Caco-2 (cell line): ENCODE results near the gene PLK5. TPM values are rescaled to one million over a fixed set of nuclear protein-coding genes. Genes with fewer than 3 reads are reported as not detected.
"Not testable (repeated sequence)": the region's sequence is repeated elsewhere in the genome, so short reads cannot be mapped to it uniquely, and the experiment has no call there.

Experiments used
- BruUV-seq: library from RNA; stranded (reverse); fragments of 400-500 nt; replicated peaks from 2 replicates; lab custom pipeline; 2021; lab: Mats Ljungman, UMichigan
- CTCF ChIA-PET: fragments of 300-600 bp; sonication (Branson Sonifier 250); formaldehyde crosslinking; loops from one replicate; lab custom pipeline; 2022; ENCODE audit warnings: antibody characterized with exemption; lab: Charles Lee
- POLR2A ChIA-PET: fragments of 300-600 bp; sonication (Branson Sonifier 250); formaldehyde crosslinking; loops from one replicate; lab custom pipeline; 2022; ENCODE audit warnings: antibody characterized with exemption; lab: Charles Lee
- DNase-seq, 2 experiments: peaks; one replicate each; pipeline versions ENCODE4 v3.0.0 to v3.0.0-alpha.2; 2020 to 2022
- H3K27me3 ChIP-seq: replicated peaks from 2 replicates; pipeline ENCODE4 v1.6.0; 2011; ENCODE audit warnings: low read length; ENCODE audit not compliant: control insufficient read depth, insufficient read depth
- H3K36me3 ChIP-seq: 2 replicates; pipeline ENCODE4 v1.5.1; 2011; ENCODE audit warnings: low read length; ENCODE audit not compliant: control insufficient read depth, insufficient read depth
- H3K4me1 ChIP-seq: fragments of 250-450 bp; sonication (Bioruptor Pico); 2 replicates; pipeline ENCODE4 v1.5.1; 2020; ENCODE audit warnings: mild to moderate bottlenecking
- H3K4me3 ChIP-seq: 2 replicates; pipeline ENCODE4 v1.5.1; 2011; ENCODE audit warnings: low read depth, mild to moderate bottlenecking, control low read depth, low read length
- H3K9me3 ChIP-seq: fragments of 250-450 bp; sonication (Bioruptor Pico); 2 replicates; pipeline ENCODE4 v1.5.1; 2020; ENCODE audit warnings: mild to moderate bottlenecking, moderate library complexity
- H3K27ac Mint-ChIP-seq: one replicate; pipeline ENCODE4 v1.8.0; 2022; ENCODE audit warnings: mixed read lengths; ENCODE audit not compliant: unreplicated experiment
- H3K27me3 Mint-ChIP-seq: one replicate; pipeline ENCODE4 v1.8.0; 2022; ENCODE audit warnings: mixed read lengths; ENCODE audit not compliant: insufficient read depth, unreplicated experiment
- H3K36me3 Mint-ChIP-seq: one replicate; pipeline ENCODE4 v1.8.0; 2022; ENCODE audit warnings: mild to moderate bottlenecking, mixed read lengths; ENCODE audit not compliant: insufficient read depth, unreplicated experiment
- H3K4me1 Mint-ChIP-seq: one replicate; pipeline ENCODE4 v1.8.0; 2022; ENCODE audit warnings: low read depth, mixed read lengths; ENCODE audit not compliant: unreplicated experiment
- H3K4me3 Mint-ChIP-seq: one replicate; pipeline ENCODE4 v1.8.0; 2022; ENCODE audit warnings: mild to moderate bottlenecking, moderate library complexity, mixed read lengths; ENCODE audit not compliant: unreplicated experiment
- H3K9me3 Mint-ChIP-seq: one replicate; pipeline ENCODE4 v1.8.0; 2022; ENCODE audit warnings: mixed read lengths; ENCODE audit not compliant: unreplicated experiment
- CTCF ChIP-seq, 2 experiments: fragments of 200-600 bp in 1 of 2; IDR thresholded peaks; 1 replicate in 1 of 2; 2 replicates in 1 of 2; pipeline versions ENCODE4 v1.5.1 to v1.8.0; 2011 to 2022; ENCODE audit warnings: antibody characterized with exemption in 1 of 2, control low read depth in 1 of 2, inconsistent platforms in 1 of 2, low read depth in 1 of 2, low read length in 1 of 2, mild to moderate bottlenecking in 1 of 2, moderate library complexity in 1 of 2; ENCODE audit not compliant: insufficient read depth in 1 of 2, severe bottlenecking in 1 of 2, unreplicated experiment in 1 of 2
- intact Hi-C: fragments of 100-400 bp; cut with micrococcal nuclease; formaldehyde crosslinking; loops from one replicate; pipeline ENCODE4 v1.10.0; 2022; ENCODE audit not compliant: unreplicated experiment
- total RNA-seq: library from RNA; stranded (reverse); gene quantifications from 2 replicates; pipeline ENCODE4 v1.2.3, GENCODE V29; 2022

Gene PLK5
- total RNA-seq, 1 experiment from 2014 or later = not detected

- CTCF ChIA-PET = interaction anchor here (0.5 kb wide), 1 partner anchor 21 kb away, joined by 5 read pairs; no protein-coding TSS in a partner anchor
Observed at GRCh38 chr19:1534972-1535371, 11.1 kb downstream of the PLK5 start.

DNA sequence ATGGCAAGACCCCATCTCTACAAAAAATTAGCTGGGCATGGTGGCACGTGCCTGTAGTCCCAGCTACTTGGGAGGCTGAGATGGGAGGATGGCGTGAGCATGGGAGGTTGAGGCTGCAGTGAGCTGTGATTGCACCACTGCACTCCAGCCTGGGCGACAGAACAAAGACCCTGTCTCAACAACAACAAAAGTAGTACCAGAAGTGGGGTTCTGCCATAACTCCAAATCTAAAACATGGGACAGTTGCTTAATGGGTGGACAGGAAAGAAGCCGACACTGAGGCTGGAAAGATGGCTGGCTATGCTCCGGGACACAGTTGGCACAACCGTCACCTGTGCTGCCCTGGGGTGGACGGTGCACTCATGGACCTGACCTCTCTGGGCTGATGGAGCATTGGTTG is 11.8 kb downstream of the PLK5 start:
- ChIA-PET POLR2A (interaction anchor here (0.6 kb wide), 1 partner anchor 9 kb away, joined by 4 read pairs; no protein-coding TSS in a partner anchor), CTCF (interaction anchor here (0.6 kb wide), 1 partner anchor 81 kb away, joined by 5 read pairs; no protein-coding TSS in a partner anchor)
- H3K4me1 Mint-ChIP-seq, H3K27me3 Mint-ChIP-seq, intact Hi-C loops, DNase-seq, H3K4me1 ChIP-seq, H3K27me3 ChIP-seq, H3K4me3 ChIP-seq, H3K36me3 ChIP-seq, H3K9me3 ChIP-seq, BruUV-seq, H3K36me3 Mint-ChIP-seq, H3K9me3 Mint-ChIP-seq, H3K27ac Mint-ChIP-seq, H3K4me3 Mint-ChIP-seq: not testable (repeated sequence)

More at GRCh38 chr19:1534972-1535371, 11.1 kb downstream of the PLK5 start:
- Histone ChIP-seq H3K4me3 (no peak overlapping the region), H3K9me3 (no peaks in the 10 kb centered on the region), H3K4me1 (no peaks in the 10 kb centered on the region), H3K27me3 (no peaks in the 10 kb centered on the region), H3K36me3 (no peaks in the 10 kb centered on the region)
- DNase-seq = no peak
- Mint-ChIP-seq H3K36me3 (peaks cover 5% of the 10 kb centered on the region), H3K27ac (no peak overlapping the region), H3K9me3 (no peaks in the 10 kb centered on the region), H3K27me3 (no peaks in the 10 kb centered on the region), H3K4me3 (no peak overlapping the region), H3K4me1 (no peaks in the 10 kb centered on the region)
- no TSS peak for BruUV-seq
- no peak for TF ChIP-seq CTCF (IDR thresholded peaks at IDR 0.05; ENCODE audit: insufficient read depth in 1 of 2, low read depth in 1 of 2, low read length in 1 of 2, severe bottlenecking in 1 of 2, unreplicated experiment in 1 of 2)
- intact Hi-C loops = no loop called here
- POLR2A ChIA-PET = no interaction called here

- H3K4me1 ChIP-seq = no peaks in the 10 kb centered on the region
- no peaks in the 10 kb centered on the region for H3K27me3 ChIP-seq
- Mint-ChIP-seq H3K4me1 (no peaks in the 10 kb centered on the region), H3K27ac (no peak overlapping the region), H3K9me3 (no peaks in the 10 kb centered on the region), H3K27me3 (peaks cover 3% of the 10 kb centered on the region), H3K4me3 (no peak overlapping the region), H3K36me3 (no peaks in the 10 kb centered on the region)
- ChIA-PET CTCF (no interaction called here), POLR2A (no interaction called here)
- TF ChIP-seq CTCF (IDR thresholded peaks at IDR 0.05; ENCODE audit: insufficient read depth in 1 of 2, low read depth in 1 of 2, low read length in 1 of 2, severe bottlenecking in 1 of 2, unreplicated experiment in 1 of 2) = no peak
- H3K4me3 ChIP-seq = no peak overlapping the region
- H3K9me3 ChIP-seq = no peaks in the 10 kb centered on the region
- no peaks in the 10 kb centered on the region for H3K36me3 ChIP-seq
- no peak for DNase-seq
- no TSS peak for BruUV-seq
- intact Hi-C loops = no loop called here
Observed at GRCh38 chr19:1538978-1539377, 15.1 kb downstream of the PLK5 start.

GRCh38 chr19:1539749-1540148 is 15.9 kb downstream of the PLK5 start:
- BruUV-seq, intact Hi-C loops, H3K27me3 Mint-ChIP-seq, H3K4me1 ChIP-seq, H3K9me3 Mint-ChIP-seq, H3K4me3 ChIP-seq, H3K27me3 ChIP-seq, H3K4me1 Mint-ChIP-seq, H3K4me3 Mint-ChIP-seq, H3K9me3 ChIP-seq, H3K27ac Mint-ChIP-seq, POLR2A ChIA-PET, H3K36me3 ChIP-seq, CTCF ChIA-PET, H3K36me3 Mint-ChIP-seq, DNase-seq: not testable (repeated sequence)
